Measurements from ENCODE around the gene RIPOR3.

The RIPOR3 gene

GRCh38 chr20:50659975-50660670, 31.2 kb downstream of the RIPOR3 start:
- H4K20me1 ChIP-seq (ENCODE audit: insufficient read depth, low read length): no peaks in the 10 kb centered on the region
- H3K79me2 ChIP-seq (ENCODE audit: insufficient read depth, low read length): no peaks in the 10 kb centered on the region
- H3K4me1 ChIP-seq (ENCODE audit: insufficient read depth, low read length, severe bottlenecking): no peaks in the 10 kb centered on the region
- H3K36me3 ChIP-seq (ENCODE audit: insufficient read depth, low read length): no peaks in the 10 kb centered on the region
- H3F3A ChIP-seq (ENCODE audit: insufficient read depth, low read length): no peaks in the 10 kb centered on the region
- H2AFZ ChIP-seq (ENCODE audit: low read length): no peak overlapping the region
- no peak overlapping the region for H3K4me2 ChIP-seq (ENCODE audit: low read length)
- no peak for TF ChIP-seq CTCF (IDR thresholded peaks at IDR 0.05; ENCODE audit: low read length)
- TF ChIP-seq EZH2 (IDR thresholded peaks at IDR 0.05; ENCODE audit: borderline replicate concordance, low read length): no peak
- H3K9me3 ChIP-seq (ENCODE audit: low read length): no peaks in the 10 kb centered on the region
- no peaks in the 10 kb centered on the region for H3K9me2 ChIP-seq (ENCODE audit: low read depth, low read length)
- no peak overlapping the region for H3K27ac ChIP-seq (ENCODE audit: low read depth, low read length, poor library complexity, severe bottlenecking)
- H3K27me3 ChIP-seq (ENCODE audit: insufficient read depth, low read length): no peaks in the 10 kb centered on the region; the same call in 1 of the 2 replicates
- H3K4me3 ChIP-seq (ENCODE audit: low read depth, low read length, poor library complexity, severe bottlenecking): no peak overlapping the region
- H3K9ac ChIP-seq (ENCODE audit: low read length): no peak overlapping the region

- H3F3A ChIP-seq (ENCODE audit: insufficient read depth, low read length): no peaks in the 10 kb centered on the region
- TF ChIP-seq EZH2 (IDR thresholded peaks at IDR 0.05; ENCODE audit: borderline replicate concordance, low read length): no peak
- no peak for TF ChIP-seq CTCF (IDR thresholded peaks at IDR 0.05; ENCODE audit: low read length)
- no peaks in the 10 kb centered on the region for H4K20me1 ChIP-seq (ENCODE audit: insufficient read depth, low read length)
- no peaks in the 10 kb centered on the region for H3K36me3 ChIP-seq (ENCODE audit: insufficient read depth, low read length)
- no peak overlapping the region for H3K27ac ChIP-seq (ENCODE audit: low read depth, low read length, poor library complexity, severe bottlenecking)
- no peak overlapping the region for H3K4me2 ChIP-seq (ENCODE audit: low read length)
- no peak overlapping the region for H3K9ac ChIP-seq (ENCODE audit: low read length)
- no peaks in the 10 kb centered on the region for H3K9me2 ChIP-seq (ENCODE audit: low read depth, low read length)
- H2AFZ ChIP-seq (ENCODE audit: low read length): no peak overlapping the region
- no peaks in the 10 kb centered on the region for H3K79me2 ChIP-seq (ENCODE audit: insufficient read depth, low read length)
- H3K27me3 ChIP-seq (ENCODE audit: insufficient read depth, low read length): no peaks in the 10 kb centered on the region; the same call in 1 of the 2 replicates
- H3K9me3 ChIP-seq (ENCODE audit: low read length): no peaks in the 10 kb centered on the region
- no peak overlapping the region for H3K4me3 ChIP-seq (ENCODE audit: low read depth, low read length, poor library complexity, severe bottlenecking)
- no peaks in the 10 kb centered on the region for H3K4me1 ChIP-seq (ENCODE audit: insufficient read depth, low read length, severe bottlenecking)
These were observed 32.5 kb downstream of the RIPOR3 start for GRCh38 chr20:50658804-50659380.

- Histone ChIP-seq H3K9me2 (ENCODE audit: low read depth, low read length) (no peaks in the 10 kb centered on the region), H3K4me2 (ENCODE audit: low read length) (no peak overlapping the region), H3F3A (ENCODE audit: insufficient read depth, low read length) (no peaks in the 10 kb centered on the region), H4K20me1 (ENCODE audit: insufficient read depth, low read length) (no peaks in the 10 kb centered on the region), H3K9ac (ENCODE audit: low read length) (no peak overlapping the region), H3K27me3 (ENCODE audit: insufficient read depth, low read length) (no peaks in the 10 kb centered on the region; the same call in 1 of the 2 replicates), H3K4me3 (ENCODE audit: low read depth, low read length, poor library complexity, severe bottlenecking) (no peak overlapping the region), H2AFZ (ENCODE audit: low read length) (no peak overlapping the region), H3K36me3 (ENCODE audit: insufficient read depth, low read length) (no peaks in the 10 kb centered on the region), H3K27ac (ENCODE audit: low read depth, low read length, poor library complexity, severe bottlenecking) (no peak overlapping the region), H3K9me3 (ENCODE audit: low read length) (no peaks in the 10 kb centered on the region), H3K4me1 (ENCODE audit: insufficient read depth, low read length, severe bottlenecking) (no peaks in the 10 kb centered on the region), H3K79me2 (ENCODE audit: insufficient read depth, low read length) (no peaks in the 10 kb centered on the region)
- TF ChIP-seq EZH2 (IDR thresholded peaks at IDR 0.05; ENCODE audit: borderline replicate concordance, low read length) (no peak), CTCF (IDR thresholded peaks at IDR 0.05; ENCODE audit: low read length) (no peak)
These were observed 35.9 kb downstream of the RIPOR3 start for GRCh38 chr20:50655311-50655880.
